ENCODE results near the gene CC2D1A.
"Not testable (repeated sequence)": the region's sequence is repeated elsewhere in the genome, so short reads cannot be mapped to it uniquely, and the experiment has no call there.

CC2D1A gene

DNA sequence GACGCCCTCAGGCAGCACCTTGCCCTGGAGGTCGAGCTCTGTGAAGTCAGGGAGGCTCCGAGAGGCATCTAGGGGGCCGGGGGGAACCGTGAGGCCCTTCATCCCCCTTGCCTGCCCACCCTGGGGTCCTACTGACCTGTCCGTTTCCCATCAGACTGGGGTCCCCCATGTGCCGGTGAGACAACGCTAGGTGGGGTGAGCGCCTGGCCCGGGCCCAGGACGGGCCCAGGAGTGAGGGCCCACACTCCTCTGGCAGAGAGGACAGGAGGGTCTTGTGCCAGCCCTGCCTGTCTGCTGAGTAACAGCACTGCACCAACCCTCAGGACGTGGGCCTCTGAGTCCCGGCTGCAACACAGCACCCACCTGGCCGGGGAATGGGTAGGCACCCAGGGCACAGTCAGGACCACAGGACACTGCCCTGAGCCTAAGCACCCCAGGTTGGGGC lies 60.7 kb downstream of the CC2D1A start:
- H3K4me1 ChIP-seq (ENCODE audit: control insufficient read depth in 1 of 2, insufficient read depth in 2 of 2, low read length in 2 of 2): peaks cover 0 to 6% of the 10 kb centered on the region in 2 donors
- H3K9me3 ChIP-seq (ENCODE audit: control insufficient read depth in 1 of 2, low read length in 2 of 2): no peaks in the 10 kb centered on the region
- no peak overlapping the region for H3K27ac ChIP-seq (ENCODE audit: low read length)
- H3K27me3 ChIP-seq (ENCODE audit: low read depth, low read length): no peaks in the 10 kb centered on the region
- no peak overlapping the region for H3K4me3 ChIP-seq (ENCODE audit: low read depth in 1 of 2, low read length in 2 of 2)
- H3K36me3 ChIP-seq (ENCODE audit: control insufficient read depth in 1 of 2, insufficient read depth in 2 of 2, low read length in 2 of 2): peaks cover 14 to 69% of the 10 kb centered on the region in 2 donors

DNA sequence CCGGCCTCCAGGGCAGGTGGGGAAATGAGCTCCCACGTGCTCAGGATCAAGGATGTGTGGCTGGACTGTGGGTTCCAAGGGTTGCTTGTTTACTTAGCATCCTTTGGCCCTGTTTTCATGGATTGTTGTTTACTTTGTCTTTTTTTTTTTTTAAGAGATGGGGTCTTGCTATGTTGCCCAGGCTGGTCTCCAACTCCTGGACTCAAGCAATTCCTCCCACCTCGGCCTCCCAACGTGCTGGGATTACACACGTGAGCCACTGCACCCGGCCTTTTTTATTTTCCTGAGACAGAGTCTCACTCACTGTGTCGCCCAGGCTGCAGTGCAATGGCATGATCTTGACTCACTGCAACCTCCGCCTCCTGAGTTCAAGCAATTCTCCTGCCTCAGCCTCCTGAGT lies 61.2 kb downstream of the CC2D1A start:
- not testable (repeated sequence) for H3K4me3 ChIP-seq (ENCODE audit: low read depth in 1 of 2, low read length in 2 of 2); H3K4me1 ChIP-seq (ENCODE audit: control insufficient read depth in 1 of 2, insufficient read depth in 2 of 2, low read length in 2 of 2); H3K27ac ChIP-seq (ENCODE audit: low read length); H3K9me3 ChIP-seq (ENCODE audit: control insufficient read depth in 1 of 2, low read length in 2 of 2); H3K27me3 ChIP-seq (ENCODE audit: low read depth, low read length)
- peaks cover 14 to 66% of the 10 kb centered on the region in 2 donors for H3K36me3 ChIP-seq (ENCODE audit: control insufficient read depth in 1 of 2, insufficient read depth in 2 of 2, low read length in 2 of 2)

DNA sequence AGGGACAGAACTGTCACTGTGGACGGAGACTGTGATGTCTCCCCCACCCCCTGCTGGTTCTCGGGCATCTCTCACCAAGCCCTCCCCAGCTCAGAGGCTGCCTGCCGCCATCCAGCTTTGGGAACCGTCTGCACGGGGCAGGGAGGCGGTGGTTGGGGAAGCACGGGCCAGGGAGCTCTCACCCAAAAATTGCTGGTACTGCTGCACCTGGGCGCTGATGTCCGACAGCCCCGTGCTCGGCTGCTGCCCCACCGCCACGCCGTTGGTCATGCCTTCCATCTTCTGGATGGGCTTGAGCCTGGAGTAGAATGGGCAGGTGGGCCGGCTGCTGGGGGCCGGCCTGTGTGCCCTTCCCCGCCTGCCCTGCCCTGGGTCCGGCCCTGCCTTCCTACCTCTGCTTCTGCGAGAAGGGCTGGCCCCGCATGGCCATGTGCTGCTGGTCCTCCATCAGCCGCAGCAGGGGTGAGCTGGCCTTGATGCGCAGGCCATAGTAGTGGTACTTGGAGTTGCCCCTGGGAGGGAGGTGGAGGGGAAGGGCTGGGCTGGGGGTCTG lies 62.5 kb downstream of the CC2D1A start:
- H3K4me1 ChIP-seq (ENCODE audit: control insufficient read depth in 1 of 2, insufficient read depth in 2 of 2, low read length in 2 of 2): no peaks in the 10 kb centered on the region
- H3K27ac ChIP-seq (ENCODE audit: low read length): no peak overlapping the region
- H3K9me3 ChIP-seq (ENCODE audit: control insufficient read depth in 1 of 2, low read length in 2 of 2): no peaks in the 10 kb centered on the region
- H3K36me3 ChIP-seq (ENCODE audit: control insufficient read depth in 1 of 2, insufficient read depth in 2 of 2, low read length in 2 of 2): peaks cover 14 to 73% of the 10 kb centered on the region in 2 donors
- no peak overlapping the region for H3K4me3 ChIP-seq (ENCODE audit: low read depth in 1 of 2, low read length in 2 of 2)
- H3K27me3 ChIP-seq (ENCODE audit: low read depth, low read length): no peaks in the 10 kb centered on the region

DNA sequence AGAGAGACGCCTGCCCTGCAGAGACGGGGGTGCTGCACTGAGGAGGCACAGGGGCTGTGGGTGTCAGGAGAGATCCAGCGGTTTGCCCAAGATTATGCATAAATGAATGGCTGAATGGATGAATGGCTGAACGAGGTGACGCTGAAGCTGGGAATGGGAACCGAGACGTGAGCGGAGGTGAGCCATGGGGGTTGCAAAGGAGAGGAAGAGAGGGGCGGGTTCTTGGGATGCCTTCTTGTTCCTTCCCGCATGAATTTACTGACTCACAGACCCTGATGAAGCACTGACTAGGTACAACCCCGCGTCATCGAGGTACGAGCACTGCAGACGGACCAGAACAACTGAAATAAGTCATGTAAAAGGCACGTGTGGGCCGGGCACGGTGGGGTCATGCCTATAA lies 63.0 kb downstream of the CC2D1A start:
- Histone ChIP-seq H3K27ac (ENCODE audit: low read length) (no peak overlapping the region), H3K9me3 (ENCODE audit: control insufficient read depth in 1 of 2, low read length in 2 of 2) (no peaks in the 10 kb centered on the region), H3K4me1 (ENCODE audit: control insufficient read depth in 1 of 2, insufficient read depth in 2 of 2, low read length in 2 of 2) (no peaks in the 10 kb centered on the region), H3K27me3 (ENCODE audit: low read depth, low read length) (no peaks in the 10 kb centered on the region), H3K4me3 (ENCODE audit: low read depth in 1 of 2, low read length in 2 of 2) (no peak overlapping the region), H3K36me3 (ENCODE audit: control insufficient read depth in 1 of 2, insufficient read depth in 2 of 2, low read length in 2 of 2) (peaks cover 16 to 73% of the 10 kb centered on the region in 2 donors)

DNA sequence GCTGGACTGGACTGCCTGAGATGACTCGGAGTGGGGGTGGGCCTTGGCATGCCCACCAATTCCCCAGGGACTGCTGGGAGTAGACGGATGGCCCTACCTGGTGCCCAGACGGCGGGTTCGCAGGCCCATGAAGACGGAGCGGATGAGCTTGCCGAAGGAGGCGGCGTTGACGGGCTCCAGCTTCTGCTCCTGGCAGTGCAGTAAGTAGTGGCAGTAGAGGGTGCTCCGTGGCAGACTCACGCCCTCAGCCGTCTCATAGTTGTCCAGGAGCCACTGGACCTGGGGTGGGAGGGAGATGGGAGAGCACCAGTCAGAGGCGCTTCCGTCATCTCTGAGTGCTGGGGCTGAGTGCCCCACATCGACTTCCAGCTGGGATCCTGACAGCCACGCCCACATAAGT lies 63.9 kb downstream of the CC2D1A start:
- H3K9me3 ChIP-seq (ENCODE audit: control insufficient read depth in 1 of 2, low read length in 2 of 2): no peaks in the 10 kb centered on the region
- H3K4me3 ChIP-seq (ENCODE audit: low read depth in 1 of 2, low read length in 2 of 2): no peak overlapping the region
- no peak overlapping the region for H3K27ac ChIP-seq (ENCODE audit: low read length)
- H3K36me3 ChIP-seq (ENCODE audit: control insufficient read depth in 1 of 2, insufficient read depth in 2 of 2, low read length in 2 of 2): peaks cover 19 to 70% of the 10 kb centered on the region in 2 donors
- no peaks in the 10 kb centered on the region for H3K4me1 ChIP-seq (ENCODE audit: control insufficient read depth in 1 of 2, insufficient read depth in 2 of 2, low read length in 2 of 2)
- H3K27me3 ChIP-seq (ENCODE audit: low read depth, low read length): no peaks in the 10 kb centered on the region

DNA sequence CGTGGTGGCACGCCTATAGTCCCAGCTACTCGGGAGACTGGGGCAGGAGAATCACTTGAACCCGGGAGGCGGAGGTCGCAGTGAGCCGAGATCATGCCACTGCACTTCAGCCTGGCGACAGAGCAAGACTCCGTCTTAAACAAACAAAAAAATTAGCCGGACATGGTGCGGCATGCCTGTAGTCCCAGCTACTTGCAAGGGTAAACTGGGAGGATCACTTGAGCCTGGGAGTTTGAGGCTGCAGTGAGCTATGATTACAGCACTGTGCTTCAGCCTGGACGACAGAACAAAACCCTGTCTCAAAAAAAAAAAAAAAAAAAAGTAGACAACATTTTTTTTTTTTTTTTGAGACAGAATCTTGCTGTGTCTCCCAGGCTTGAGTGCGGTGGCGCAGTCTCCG lies 65.9 kb downstream of the CC2D1A start:
- not testable (repeated sequence) for H3K27ac ChIP-seq (ENCODE audit: low read length); H3K4me1 ChIP-seq (ENCODE audit: control insufficient read depth in 1 of 2, insufficient read depth in 2 of 2, low read length in 2 of 2); H3K27me3 ChIP-seq (ENCODE audit: low read depth, low read length); H3K9me3 ChIP-seq (ENCODE audit: control insufficient read depth in 1 of 2, low read length in 2 of 2); H3K4me3 ChIP-seq (ENCODE audit: low read depth in 1 of 2, low read length in 2 of 2)
- peaks cover 13 to 57% of the 10 kb centered on the region in 2 donors for H3K36me3 ChIP-seq (ENCODE audit: control insufficient read depth in 1 of 2, insufficient read depth in 2 of 2, low read length in 2 of 2)

DNA sequence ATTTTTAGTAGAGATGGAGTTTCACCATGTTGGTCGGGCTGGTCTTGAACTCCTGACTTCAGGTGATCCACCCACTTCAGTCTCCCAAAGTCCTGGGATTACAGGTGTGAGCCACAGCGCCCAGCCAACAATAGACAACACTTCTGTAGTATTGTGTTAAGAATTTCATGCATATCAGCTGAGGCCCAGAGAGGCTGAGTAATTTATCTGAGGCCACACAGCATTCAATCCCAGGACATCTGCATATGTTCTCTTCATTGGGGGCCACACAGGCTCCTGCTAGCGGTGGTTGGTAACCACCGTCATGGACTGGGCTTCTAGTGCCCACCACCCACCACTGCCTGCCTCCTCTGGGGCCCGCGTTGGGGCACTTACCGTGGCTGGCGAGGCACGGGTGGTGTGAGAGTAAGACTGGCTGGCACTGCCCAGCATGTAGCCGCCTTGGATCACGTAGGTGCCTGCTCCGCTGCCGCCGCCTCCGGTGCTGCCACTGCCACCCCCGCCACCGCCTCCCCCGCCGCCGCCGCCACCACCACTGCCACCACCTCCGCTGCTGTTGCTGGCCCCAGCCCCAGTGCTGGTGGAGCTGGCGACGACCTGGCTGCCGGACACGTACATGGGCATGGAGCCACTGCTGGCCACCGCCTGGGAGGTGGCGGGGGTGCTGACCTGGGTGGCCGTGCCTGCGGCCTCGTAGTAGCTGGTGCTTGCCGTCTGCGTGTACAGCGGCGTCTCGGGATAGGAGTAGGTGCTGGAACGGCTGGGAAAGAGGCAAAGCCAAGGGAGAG lies 66.6 kb downstream of the CC2D1A start:
- Histone ChIP-seq H3K27me3 (ENCODE audit: low read depth, low read length) (no peaks in the 10 kb centered on the region), H3K36me3 (ENCODE audit: control insufficient read depth in 1 of 2, insufficient read depth in 2 of 2, low read length in 2 of 2) (peaks cover 13 to 51% of the 10 kb centered on the region in 2 donors), H3K4me1 (ENCODE audit: control insufficient read depth in 1 of 2, insufficient read depth in 2 of 2, low read length in 2 of 2) (no peaks in the 10 kb centered on the region), H3K9me3 (ENCODE audit: control insufficient read depth in 1 of 2, low read length in 2 of 2) (no peaks in the 10 kb centered on the region), H3K4me3 (ENCODE audit: low read depth in 1 of 2, low read length in 2 of 2) (no peak overlapping the region), H3K27ac (ENCODE audit: low read length) (no peak overlapping the region)

DNA sequence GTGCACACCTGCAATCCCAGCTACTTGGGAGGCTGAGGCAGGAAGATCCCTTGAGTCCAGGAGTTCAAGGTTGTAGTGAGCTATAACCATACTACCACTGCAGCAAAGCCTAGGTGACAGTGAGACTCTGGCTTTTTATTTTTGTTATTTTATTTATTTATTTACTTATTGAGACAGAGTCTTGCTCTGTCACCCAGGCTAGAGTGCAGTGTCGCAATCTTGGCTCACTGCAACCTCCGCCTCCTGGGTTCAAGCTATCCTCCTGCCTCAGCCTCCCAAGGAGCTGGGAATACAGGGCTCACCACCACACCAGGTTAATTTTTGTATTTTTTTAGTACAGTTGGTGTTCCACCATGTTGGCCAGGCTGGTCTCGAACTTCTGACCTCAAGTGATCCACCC lies 67.5 kb downstream of the CC2D1A start:
- not testable (repeated sequence) for H3K4me3 ChIP-seq (ENCODE audit: low read depth in 1 of 2, low read length in 2 of 2); H3K9me3 ChIP-seq (ENCODE audit: control insufficient read depth in 1 of 2, low read length in 2 of 2); H3K4me1 ChIP-seq (ENCODE audit: control insufficient read depth in 1 of 2, insufficient read depth in 2 of 2, low read length in 2 of 2); H3K27ac ChIP-seq (ENCODE audit: low read length); H3K27me3 ChIP-seq (ENCODE audit: low read depth, low read length)
- peaks cover 13 to 42% of the 10 kb centered on the region in 2 donors for H3K36me3 ChIP-seq (ENCODE audit: control insufficient read depth in 1 of 2, insufficient read depth in 2 of 2, low read length in 2 of 2)

DNA sequence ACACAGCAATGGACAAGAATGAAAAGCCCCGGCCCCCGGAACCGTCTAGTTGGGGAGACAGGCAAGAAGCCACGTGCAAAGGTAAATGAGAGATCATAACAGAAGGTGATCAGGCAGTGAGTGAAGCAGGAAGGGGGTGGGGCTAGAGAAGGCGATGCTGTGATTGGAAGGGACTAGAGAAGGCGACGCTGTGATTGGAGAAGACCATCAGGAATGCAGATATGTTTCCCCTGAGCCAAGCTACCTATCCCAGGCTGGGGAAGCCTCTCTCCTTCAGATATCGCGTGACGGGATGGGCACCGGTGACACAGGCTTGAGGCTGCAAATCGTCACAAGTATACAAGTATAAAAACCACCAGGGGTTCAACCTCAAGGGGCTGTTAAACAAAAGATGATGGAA lies 68.1 kb downstream of the CC2D1A start:
- no peak overlapping the region for H3K27ac ChIP-seq (ENCODE audit: low read length)
- no peaks in the 10 kb centered on the region for H3K9me3 ChIP-seq (ENCODE audit: control insufficient read depth in 1 of 2, low read length in 2 of 2)
- H3K36me3 ChIP-seq (ENCODE audit: control insufficient read depth in 1 of 2, insufficient read depth in 2 of 2, low read length in 2 of 2): peaks cover 10 to 36% of the 10 kb centered on the region in 2 donors
- H3K4me3 ChIP-seq (ENCODE audit: low read depth in 1 of 2, low read length in 2 of 2): no peak overlapping the region
- no peaks in the 10 kb centered on the region for H3K27me3 ChIP-seq (ENCODE audit: low read depth, low read length)
- peaks cover 0 to 8% of the 10 kb centered on the region in 2 donors for H3K4me1 ChIP-seq (ENCODE audit: control insufficient read depth in 1 of 2, insufficient read depth in 2 of 2, low read length in 2 of 2)

DNA sequence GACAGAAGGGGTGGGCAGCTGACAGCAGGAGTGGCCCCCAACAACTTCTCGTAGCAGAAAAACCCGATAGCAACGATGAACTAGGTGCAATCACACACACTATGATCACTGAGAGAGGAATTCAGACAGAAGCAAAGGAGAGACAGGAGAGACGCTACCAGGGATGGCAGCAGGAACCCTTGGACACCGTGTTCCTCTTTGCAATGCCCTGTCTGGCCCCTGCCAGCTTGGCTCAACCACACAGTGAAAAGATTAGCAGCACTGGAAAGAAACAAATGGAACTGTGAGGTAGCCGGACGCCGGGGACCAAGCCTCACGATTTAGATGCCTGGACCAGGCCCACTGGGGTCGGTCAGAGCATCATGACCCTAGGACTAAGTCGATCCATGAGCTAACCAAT lies 69.9 kb downstream of the CC2D1A start:
- H3K9me3 ChIP-seq (ENCODE audit: control insufficient read depth in 1 of 2, low read length in 2 of 2): no peaks in the 10 kb centered on the region
- no peaks in the 10 kb centered on the region for H3K27me3 ChIP-seq (ENCODE audit: low read depth, low read length)
- H3K27ac ChIP-seq (ENCODE audit: low read length): no peak overlapping the region
- peaks cover 8 to 23% of the 10 kb centered on the region in 2 donors for H3K36me3 ChIP-seq (ENCODE audit: control insufficient read depth in 1 of 2, insufficient read depth in 2 of 2, low read length in 2 of 2)
- peaks cover 0 to 18% of the 10 kb centered on the region in 2 donors for H3K4me1 ChIP-seq (ENCODE audit: control insufficient read depth in 1 of 2, insufficient read depth in 2 of 2, low read length in 2 of 2)
- no peak overlapping the region for H3K4me3 ChIP-seq (ENCODE audit: low read depth in 1 of 2, low read length in 2 of 2)

DNA sequence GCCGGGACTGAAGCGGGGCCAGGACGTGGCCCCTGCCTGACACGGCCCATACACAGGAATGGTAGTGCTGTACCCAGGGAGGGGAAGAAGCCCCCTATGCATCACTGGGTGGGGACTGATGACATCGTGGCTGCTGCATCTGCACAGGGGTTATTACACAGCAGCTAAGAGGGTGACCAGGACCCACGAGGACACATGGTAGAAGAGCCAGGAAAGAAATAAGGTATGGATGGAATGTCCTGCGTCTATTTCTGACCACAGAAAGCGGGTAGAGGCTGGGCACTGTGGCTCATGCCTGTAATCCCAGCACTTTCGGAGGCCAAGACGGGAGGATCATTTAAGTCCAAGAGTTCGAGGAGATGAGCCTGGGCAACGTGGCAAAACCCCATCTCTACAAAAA lies 70.4 kb downstream of the CC2D1A start:
- H3K9me3 ChIP-seq (ENCODE audit: control insufficient read depth in 1 of 2, low read length in 2 of 2): no peaks in the 10 kb centered on the region
- no peaks in the 10 kb centered on the region for H3K27me3 ChIP-seq (ENCODE audit: low read depth, low read length)
- peaks cover 0 to 18% of the 10 kb centered on the region in 2 donors for H3K4me1 ChIP-seq (ENCODE audit: control insufficient read depth in 1 of 2, insufficient read depth in 2 of 2, low read length in 2 of 2)
- H3K27ac ChIP-seq (ENCODE audit: low read length): no peak overlapping the region
- H3K4me3 ChIP-seq (ENCODE audit: low read depth in 1 of 2, low read length in 2 of 2): no peak overlapping the region
- H3K36me3 ChIP-seq (ENCODE audit: control insufficient read depth in 1 of 2, insufficient read depth in 2 of 2, low read length in 2 of 2): peaks cover 8 to 19% of the 10 kb centered on the region in 2 donors

Data from muscle layer of duodenum (tissue), 2 donors.